SK-N-MC (cell line): Measurements from ENCODE around the gene LRMDA.

ENCODE experiments used
- EZH2 ChIP-seq: fragments of 200-600 bp; sonication (generic); IDR thresholded peaks from one replicate; pipeline ENCODE4 v1.6.1; 2017; ENCODE audit warnings: antibody characterized with exemption
- POLR2AphosphoS5 ChIP-seq: IDR thresholded peaks from 2 replicates; pipeline ENCODE4 v1.6.1; 2012; ENCODE audit warnings: mild to moderate bottlenecking, low read depth, low read length, borderline replicate concordance

- no peak for TF ChIP-seq EZH2
- TF ChIP-seq POLR2AphosphoS5, result no peak
These were observed 642.1 kb downstream of the LRMDA start for GRCh38 chr10:76073524-76073923.
